Activated CD8-positive, alpha-beta memory T cell treated with anti-CD3 and anti-CD28 coated beads, Interleukin-2, amount 10 ng/mL, durations not matched to agents 7 days and 5 days (primary cell): ENCODE measurements around the gene OR6C76. TPM values are rescaled to one million over a fixed set of nuclear protein-coding genes. Genes with fewer than 3 reads are reported as not detected.

ENCODE experiments used
- total RNA-seq, 2 experiments: library from RNA; stranded (reverse); gene quantifications; one replicate each; pipeline ENCODE4 v1.2.3, GENCODE V29; 2021

OR6C76 gene
- total RNA-seq, 2 experiments from 2014 or later, result not detected

Other genes starting within 250 kb of the OR6C76 start
- not detected for gene OR10A7, start 205.2 kb upstream of the OR6C76 start, total RNA-seq
- gene OR6C74, start 181.6 kb upstream of the OR6C76 start, total RNA-seq, result not detected
- gene OR6C6, start 129.7 kb upstream of the OR6C76 start, total RNA-seq, result not detected
- gene OR6C1, start 111.9 kb upstream of the OR6C76 start, total RNA-seq, result not detected
- gene OR6C3, start 95.5 kb upstream of the OR6C76 start, total RNA-seq, result not detected
- not detected for gene OR6C75, start 63.3 kb upstream of the OR6C76 start, total RNA-seq
- not detected for gene OR6C65, start 25.7 kb upstream of the OR6C76 start, total RNA-seq
- gene OR6C2, start 17.8 kb downstream of the OR6C76 start, total RNA-seq, result not detected
- not detected for gene OR6C70, start 43.9 kb downstream of the OR6C76 start, total RNA-seq
- gene OR6C68, start 66.1 kb downstream of the OR6C76 start, total RNA-seq, result not detected
- not detected for gene OR6C4, start 123.3 kb downstream of the OR6C76 start, total RNA-seq
- gene OR2AP1, start 146.2 kb downstream of the OR6C76 start, total RNA-seq, result not detected
- gene OR10P1, start 210.6 kb downstream of the OR6C76 start, total RNA-seq, result not detected